Epithelial cell of esophagus (primary cell): ENCODE measurements around the gene ATAD3A.

ENCODE experiments used
- DNase-seq: peaks from one replicate; pipeline ENCODE4 v3.0.0; 2010; ENCODE audit warnings: low read depth
- H3K4me3 ChIP-seq: 2 replicates; pipeline ENCODE4 v1.5.1; 2011; ENCODE audit warnings: mild to moderate bottlenecking, low read length, control low read depth
- TF ChIP-seq, protein P1 (sequence below): IDR thresholded peaks from 2 replicates; pipeline ENCODE4 v1.5.1; 2011; ENCODE audit warnings: low read depth, mild to moderate bottlenecking, low read length, control low read depth, inconsistent platforms; ENCODE audit not compliant: insufficient read depth; ENCODE audit errors: missing control alignments

The ATAD3A gene

DNA sequence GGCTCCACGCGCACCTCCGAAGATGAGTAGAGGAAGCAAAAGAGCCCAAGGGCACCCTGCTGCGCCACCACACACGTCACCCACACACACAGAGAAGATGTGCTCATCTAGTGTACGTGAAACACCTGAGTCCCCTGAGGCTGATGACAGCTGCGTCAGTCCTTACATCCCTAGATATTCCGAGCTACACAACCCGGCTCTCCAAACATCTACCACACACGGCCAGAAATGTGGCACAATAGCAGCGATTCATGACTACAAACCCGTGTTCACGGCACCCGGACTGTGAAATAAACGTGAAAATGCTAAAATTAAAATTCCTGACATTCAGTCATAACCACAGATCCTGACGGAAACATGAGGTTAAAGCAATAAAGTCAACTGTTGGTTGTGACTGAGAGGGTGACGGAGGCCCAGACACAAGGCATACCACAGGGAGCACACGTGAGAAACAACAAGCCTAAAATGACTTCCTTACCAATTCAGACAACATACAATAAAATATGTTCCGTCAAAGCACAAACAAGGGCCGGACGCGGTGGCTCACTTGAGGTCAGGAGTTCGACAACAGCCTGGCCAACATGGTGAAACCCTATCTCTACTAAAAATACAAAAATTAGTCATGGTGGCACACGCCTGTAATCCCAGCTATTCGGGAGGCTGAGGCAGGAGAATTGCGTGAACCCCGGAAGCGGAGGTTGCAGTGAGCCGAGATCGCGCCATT, 55.4 kb downstream of the ATAD3A start:
- TF ChIP-seq, protein P1, sequence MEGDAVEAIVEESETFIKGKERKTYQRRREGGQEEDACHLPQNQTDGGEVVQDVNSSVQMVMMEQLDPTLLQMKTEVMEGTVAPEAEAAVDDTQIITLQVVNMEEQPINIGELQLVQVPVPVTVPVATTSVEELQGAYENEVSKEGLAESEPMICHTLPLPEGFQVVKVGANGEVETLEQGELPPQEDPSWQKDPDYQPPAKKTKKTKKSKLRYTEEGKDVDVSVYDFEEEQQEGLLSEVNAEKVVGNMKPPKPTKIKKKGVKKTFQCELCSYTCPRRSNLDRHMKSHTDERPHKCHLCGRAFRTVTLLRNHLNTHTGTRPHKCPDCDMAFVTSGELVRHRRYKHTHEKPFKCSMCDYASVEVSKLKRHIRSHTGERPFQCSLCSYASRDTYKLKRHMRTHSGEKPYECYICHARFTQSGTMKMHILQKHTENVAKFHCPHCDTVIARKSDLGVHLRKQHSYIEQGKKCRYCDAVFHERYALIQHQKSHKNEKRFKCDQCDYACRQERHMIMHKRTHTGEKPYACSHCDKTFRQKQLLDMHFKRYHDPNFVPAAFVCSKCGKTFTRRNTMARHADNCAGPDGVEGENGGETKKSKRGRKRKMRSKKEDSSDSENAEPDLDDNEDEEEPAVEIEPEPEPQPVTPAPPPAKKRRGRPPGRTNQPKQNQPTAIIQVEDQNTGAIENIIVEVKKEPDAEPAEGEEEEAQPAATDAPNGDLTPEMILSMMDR: no peak
- no peak overlapping the region for H3K4me3 ChIP-seq

DNA sequence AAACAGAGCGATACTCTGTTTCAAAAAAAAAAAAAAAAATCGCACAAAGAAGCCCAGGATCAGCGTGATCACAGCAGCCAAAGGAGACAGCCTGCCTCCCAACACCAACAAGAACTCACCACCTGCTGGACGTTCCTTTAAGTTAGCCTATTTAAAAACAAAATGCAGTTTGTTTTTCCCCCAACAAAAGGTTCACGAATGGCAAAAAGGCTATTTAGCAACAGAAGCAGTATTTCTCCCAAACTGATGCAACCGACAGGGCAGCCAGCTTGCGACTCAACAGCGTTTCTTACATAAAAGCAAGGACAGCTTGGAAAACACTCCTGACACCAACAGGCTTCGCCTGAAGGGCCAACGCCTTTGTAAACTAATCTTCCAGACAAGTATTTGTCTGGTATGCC, 55.9 kb downstream of the ATAD3A start:
- no peak for DNase-seq
- TF ChIP-seq, protein P1: no peak
- no peak overlapping the region for H3K4me3 ChIP-seq

More for the DNA sequence above, 55.4 kb downstream of the ATAD3A start:
- no peak for DNase-seq

DNA sequence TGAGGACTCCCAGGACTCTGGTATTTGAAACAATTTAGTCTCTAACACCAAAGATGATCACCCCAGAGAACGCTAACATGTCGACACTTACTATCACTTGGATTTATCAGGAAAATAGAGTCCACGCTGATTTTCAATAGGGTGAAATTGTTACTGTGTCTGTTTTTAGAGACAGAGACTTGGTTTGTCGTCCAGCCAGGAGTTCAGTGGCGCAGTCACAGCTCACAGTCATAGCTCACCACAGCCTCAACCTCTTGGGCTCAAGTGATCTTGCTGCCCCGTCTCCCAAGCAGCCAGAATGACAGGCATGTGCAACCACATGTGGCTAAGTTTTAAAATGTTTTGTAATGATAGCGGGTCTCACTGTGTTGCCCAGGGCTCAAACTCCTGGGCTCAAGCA, 57.4 kb downstream of the ATAD3A start:
- H3K4me3 ChIP-seq: no peak overlapping the region
- no peak for DNase-seq
- TF ChIP-seq, protein P1: no peak

DNA sequence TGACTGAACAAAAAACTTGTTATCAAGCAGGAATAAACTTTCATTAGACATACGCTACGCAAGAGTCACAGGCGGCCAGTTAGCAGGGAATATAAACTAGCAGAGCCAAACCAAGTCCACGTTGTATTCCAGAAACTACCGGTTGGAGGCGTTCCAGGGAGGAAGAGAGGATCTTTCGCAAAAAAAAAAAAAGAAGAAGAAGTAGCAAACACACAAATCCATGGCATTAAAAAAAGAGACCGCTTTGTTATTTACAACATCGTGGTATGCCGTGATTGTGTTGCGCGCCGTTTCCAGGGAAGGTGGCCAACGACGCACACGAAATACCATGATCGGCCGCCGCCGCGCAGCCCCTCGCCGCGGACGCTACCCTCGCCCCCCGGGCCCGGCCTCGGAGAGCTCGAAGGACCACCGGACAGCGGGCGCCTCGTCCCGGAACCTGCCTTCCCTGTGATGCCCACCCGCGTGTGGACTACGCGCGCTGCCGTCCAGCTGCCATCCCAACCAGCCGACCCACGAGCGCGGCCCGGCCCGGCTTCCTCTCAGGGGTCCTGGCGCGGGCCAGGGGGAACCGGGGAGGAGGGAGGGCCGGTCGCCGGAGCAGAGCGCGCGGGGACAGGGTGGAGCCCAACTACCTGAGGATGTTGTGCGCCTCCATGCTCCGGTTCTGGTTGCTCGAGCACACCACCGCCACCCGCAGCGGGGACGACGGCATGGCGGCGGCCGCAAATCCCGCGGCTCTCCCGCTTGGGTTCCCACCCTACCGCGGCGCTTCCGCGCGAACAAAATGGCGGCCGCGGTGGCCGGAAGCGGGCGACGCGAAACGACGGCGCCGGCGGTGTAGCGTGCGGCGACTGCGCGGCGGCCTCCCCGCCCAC, 62.1 kb downstream of the ATAD3A start:
- peak; percentile 76 for DNase-seq
- TF ChIP-seq, protein P1: peak; percentile 34
- H3K4me3 ChIP-seq: peak overlapping the region; percentile 96

DNA sequence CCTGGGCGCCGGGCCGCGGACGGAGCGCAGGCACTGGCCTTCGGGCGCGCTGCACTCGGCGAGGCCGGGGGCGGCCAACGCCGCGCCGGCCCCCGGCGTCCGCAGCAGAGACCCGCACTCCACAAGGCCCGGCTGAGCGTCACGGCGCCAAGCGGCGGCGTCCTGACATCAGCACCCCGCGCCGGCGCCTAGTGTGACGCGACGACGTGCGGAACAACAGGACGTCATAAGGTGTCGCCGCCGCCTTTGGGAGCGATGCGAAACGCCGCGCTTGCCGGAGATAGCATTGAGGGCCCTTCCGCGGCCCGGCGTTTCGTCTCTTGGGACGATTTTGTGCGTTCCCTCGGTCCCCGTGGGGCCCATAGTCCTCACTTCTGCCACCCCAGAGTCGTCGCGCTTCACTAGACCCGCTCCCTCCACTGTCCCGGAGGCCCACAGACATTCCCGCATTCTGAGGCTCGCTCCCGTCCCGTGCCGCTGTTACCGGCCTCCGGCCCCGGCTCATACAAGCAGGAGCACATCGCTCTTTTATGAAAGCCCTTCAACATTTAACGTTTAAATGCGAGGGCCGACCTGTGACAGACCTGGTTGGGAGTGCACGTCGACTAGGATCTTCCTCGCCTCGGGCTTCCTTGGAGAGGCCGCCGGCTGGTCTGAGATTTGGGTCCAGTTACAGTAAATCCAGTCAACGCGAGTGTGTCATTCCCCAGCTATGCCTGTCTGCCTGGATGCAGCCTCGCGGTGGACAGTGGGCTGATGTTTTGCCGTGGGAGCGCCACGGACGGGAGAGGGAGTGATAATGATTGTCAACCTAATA, 63.0 kb downstream of the ATAD3A start, which contains the start of gene SSU72:
TSS of gene SSU72 (minus strand) at position 143 of the 817 bp plus-strand sequence. CDS start 306 bp downstream, outside the sequence.
- H3K4me3 ChIP-seq: peak within 1 kb of the TSS; percentile 96
- DNase-seq: peak; percentile 94
- TF ChIP-seq, protein P1: no peak

DNA sequence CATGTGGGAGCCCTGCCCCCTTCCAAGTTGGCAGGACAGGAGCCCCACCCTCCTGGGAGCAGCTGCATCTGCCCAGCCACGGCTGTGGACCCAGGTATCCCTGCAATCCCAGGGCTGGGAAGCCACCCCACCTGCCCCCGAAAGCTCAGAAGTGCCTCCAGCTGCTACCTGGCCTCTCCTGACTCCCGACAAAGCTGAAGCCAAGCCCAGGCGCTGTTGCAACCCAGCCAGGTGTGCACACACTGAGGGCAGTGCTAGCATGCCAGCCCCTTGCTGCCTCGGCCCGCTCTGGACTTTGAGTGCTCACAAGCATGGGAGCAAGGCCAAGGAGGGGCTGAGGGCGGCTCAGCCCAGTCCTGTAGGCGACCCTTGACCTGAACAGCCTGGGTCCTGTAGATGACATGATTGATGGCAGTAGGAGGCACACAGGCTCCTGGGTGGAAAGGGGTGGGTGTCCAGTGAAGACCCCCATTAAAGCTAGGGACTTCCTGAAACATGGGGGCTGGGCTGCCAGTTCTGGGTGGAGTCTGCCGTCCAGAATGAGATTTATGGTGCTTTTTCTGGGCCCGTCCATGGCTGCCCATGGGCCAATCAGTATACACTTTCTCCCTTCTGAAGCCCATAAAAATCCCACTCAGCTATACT, 65.5 kb downstream of the ATAD3A start:
- no peak for DNase-seq
- H3K4me3 ChIP-seq: no peak overlapping the region
- TF ChIP-seq, protein P1: no peak
